GM12878 (cell line): ENCODE results near the gene URB1. TPM values are rescaled to one million over a fixed set of nuclear protein-coding genes. Genes with fewer than 3 reads are reported as not detected.
A peak's percentile ranks its signal among the peaks of the same experiment; 100 is the strongest.

Experiments
- BHLHE40 ChIP-seq, 2 experiments: fragments of 450-650 bp in 1 of 2; IDR thresholded peaks; 2 replicates each; pipeline ENCODE4 v1.6.1; 2011 to 2017; ENCODE audit warnings: low read depth in 2 of 2, borderline replicate concordance in 1 of 2, improper control_type of control experiment in 1 of 2, low read length in 1 of 2, mild to moderate bottlenecking in 1 of 2
- ETV6 ChIP-seq, 2 experiments: fragments of 450-650 bp in 1 of 2; IDR thresholded peaks in 1 of 2; conservative IDR thresholded peaks in 1 of 2; 2 replicates each; pipeline ENCODE4 v1.6.1; 2014; ENCODE audit warnings: antibody characterized with exemption in 1 of 2, borderline replicate concordance in 1 of 2, low read depth in 1 of 2, mild to moderate bottlenecking in 1 of 2, moderate library complexity in 1 of 2
- HDAC6 ChIP-seq: fragments of 200-600 bp; sonication (generic); IDR thresholded peaks from one replicate; pipeline ENCODE4 v1.8.0; 2017; ENCODE audit warnings: antibody characterized with exemption; ENCODE audit not compliant: unreplicated experiment
- NBN ChIP-seq: fragments of 450-650 bp; IDR thresholded peaks from 2 replicates; pipeline ENCODE4 v1.6.1; 2016
- RBBP5 ChIP-seq: fragments of 200-600 bp; sonication (generic); conservative IDR thresholded peaks from 2 replicates; pipeline ENCODE4 v1.6.1; 2016
- RUNX3 ChIP-seq: IDR thresholded peaks from 2 replicates; pipeline ENCODE4 v1.6.1; 2012; ENCODE audit warnings: low read length, inconsistent platforms
- polyA plus RNA-seq, 11 experiments: library from polyadenylated mRNA; depleted of rRNA in 4 of 11; unstranded in 6 of 11; stranded (reverse) in 5 of 11; fragments of >200 nt; fragmentation: Nextera tagmentation in 4 of 11; fragmentation: Illumina TruSeq in 1 of 11; extraction: Ambion mirVana in 4 of 11; extraction: Trizol in 1 of 11; gene quantifications; 1 replicate in 1 of 11; 2 replicates in 10 of 11; pipeline versions ENCODE4 v1.2.1 to v1.2.3, GENCODE V29; 2011 to 2016; ENCODE audit warnings: inconsistent platforms in 2 of 11, missing spikeins in 2 of 11, low read depth in 1 of 11
- total RNA-seq, 4 experiments: library from RNA; depleted of rRNA in 3 of 4; stranded (reverse); fragments of >200 nt in 3 of 4; fragmentation: Illumina TruSeq in 1 of 4; extraction: Trizol in 1 of 4; gene quantifications; 2 replicates each; pipeline versions ENCODE4 v1.2.1 to v1.2.3, GENCODE V29; 2013 to 2021
- TF ChIP-seq, protein P1 (sequence below): fragments of 450-650 bp; IDR thresholded peaks from 2 replicates; pipeline ENCODE4 v1.6.1; 2017; ENCODE audit warnings: antibody characterized with exemption, mild to moderate bottlenecking, moderate library complexity
- TF ChIP-seq, protein P2 (sequence below): fragments of 450-650 bp; IDR thresholded peaks from 2 replicates; pipeline ENCODE4 v1.6.1; 2018; ENCODE audit warnings: borderline replicate concordance, mild to moderate bottlenecking; ENCODE audit not compliant: partially characterized antibody
- TF ChIP-seq, protein P3 (sequence below): IDR thresholded peaks from 2 replicates; pipeline ENCODE4 v1.6.1; 2012; ENCODE audit warnings: mild to moderate bottlenecking, low read depth, low read length
- TF ChIP-seq, protein P4 (sequence below): fragments of 450-650 bp; IDR thresholded peaks from 2 replicates; pipeline ENCODE4 v1.6.1; 2016; ENCODE audit warnings: mild to moderate bottlenecking
- TF ChIP-seq, protein P5 (sequence below): fragments of 450-650 bp; conservative IDR thresholded peaks from 2 replicates; pipeline ENCODE4 v1.6.1; 2017; ENCODE audit warnings: mild to moderate bottlenecking, moderate library complexity
- TF ChIP-seq, protein P6 (sequence below): IDR thresholded peaks from 2 replicates; pipeline ENCODE4 v1.6.1; 2011; ENCODE audit warnings: mild to moderate bottlenecking, low read depth, low read length, moderate library complexity; ENCODE audit not compliant: insufficient replicate concordance

The URB1 gene
- total and polyA plus RNA-seq, 10 of the 15 experiments (the other 5 are each of a cell fraction or from before 2014, with no cell fraction given), result 0.56 to 23.2 (median 8.9) TPM

DNA sequence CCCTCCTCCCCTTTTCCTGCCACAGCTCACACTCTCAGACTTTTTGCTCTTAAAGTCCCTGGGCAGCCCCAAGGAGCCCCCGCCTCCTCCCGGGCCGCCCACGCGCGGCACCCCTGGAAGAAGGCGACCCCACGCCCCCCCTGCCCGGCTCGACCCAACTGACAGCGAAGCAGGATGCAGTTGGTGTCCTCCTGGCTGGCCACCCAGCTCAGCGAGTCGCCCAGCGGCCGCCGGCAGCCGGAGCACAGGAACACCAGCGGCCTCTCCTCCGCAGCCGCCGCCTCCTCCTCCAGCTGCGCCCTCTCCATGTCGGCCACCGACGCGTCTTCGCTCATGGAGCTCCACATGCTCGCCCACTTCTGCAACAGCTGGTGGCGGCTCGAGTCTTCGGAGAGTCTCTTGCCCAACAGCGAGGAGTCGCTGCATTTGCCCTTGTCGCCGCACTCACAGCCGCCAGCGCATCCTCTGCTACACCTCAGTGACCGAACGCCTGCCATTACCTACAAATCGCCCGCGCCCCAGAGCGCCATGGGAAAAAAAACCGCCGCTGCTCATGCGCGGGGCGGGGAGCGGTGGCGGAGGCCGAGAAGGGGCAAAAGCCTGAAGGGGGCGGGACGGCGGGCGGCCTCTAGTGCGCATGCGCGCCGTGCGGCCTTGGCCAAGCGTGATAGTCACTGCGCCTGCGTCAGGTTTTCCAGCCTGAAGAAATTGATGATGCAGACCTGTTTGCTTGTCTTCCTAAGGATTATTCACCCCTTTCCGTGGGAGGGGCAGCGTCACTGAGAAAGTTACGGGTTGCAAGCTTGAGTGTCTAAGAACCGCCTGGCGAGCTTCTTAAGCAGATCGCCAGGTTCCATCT is 114.1 kb downstream of the URB1 start, which contains the start of gene MIS18A (continued):
- TF ChIP-seq, protein P1, sequence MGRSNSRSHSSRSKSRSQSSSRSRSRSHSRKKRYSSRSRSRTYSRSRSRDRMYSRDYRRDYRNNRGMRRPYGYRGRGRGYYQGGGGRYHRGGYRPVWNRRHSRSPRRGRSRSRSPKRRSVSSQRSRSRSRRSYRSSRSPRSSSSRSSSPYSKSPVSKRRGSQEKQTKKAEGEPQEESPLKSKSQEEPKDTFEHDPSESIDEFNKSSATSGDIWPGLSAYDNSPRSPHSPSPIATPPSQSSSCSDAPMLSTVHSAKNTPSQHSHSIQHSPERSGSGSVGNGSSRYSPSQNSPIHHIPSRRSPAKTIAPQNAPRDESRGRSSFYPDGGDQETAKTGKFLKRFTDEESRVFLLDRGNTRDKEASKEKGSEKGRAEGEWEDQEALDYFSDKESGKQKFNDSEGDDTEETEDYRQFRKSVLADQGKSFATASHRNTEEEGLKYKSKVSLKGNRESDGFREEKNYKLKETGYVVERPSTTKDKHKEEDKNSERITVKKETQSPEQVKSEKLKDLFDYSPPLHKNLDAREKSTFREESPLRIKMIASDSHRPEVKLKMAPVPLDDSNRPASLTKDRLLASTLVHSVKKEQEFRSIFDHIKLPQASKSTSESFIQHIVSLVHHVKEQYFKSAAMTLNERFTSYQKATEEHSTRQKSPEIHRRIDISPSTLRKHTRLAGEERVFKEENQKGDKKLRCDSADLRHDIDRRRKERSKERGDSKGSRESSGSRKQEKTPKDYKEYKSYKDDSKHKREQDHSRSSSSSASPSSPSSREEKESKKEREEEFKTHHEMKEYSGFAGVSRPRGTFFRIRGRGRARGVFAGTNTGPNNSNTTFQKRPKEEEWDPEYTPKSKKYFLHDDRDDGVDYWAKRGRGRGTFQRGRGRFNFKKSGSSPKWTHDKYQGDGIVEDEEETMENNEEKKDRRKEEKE, result no peak
- TF ChIP-seq ETV6 (conservative IDR thresholded peaks at IDR 0.05 in 1 of 2, IDR thresholded peaks at IDR 0.05 in 1 of 2; ENCODE audit: borderline replicate concordance in 1 of 2, low read depth in 1 of 2), result no peak
- 0 out of 2 replicates have a peak, but pooled peaks have one; percentile 48 for TF ChIP-seq NBN
- TF ChIP-seq RBBP5, result no peak
- TF ChIP-seq, protein P2, sequence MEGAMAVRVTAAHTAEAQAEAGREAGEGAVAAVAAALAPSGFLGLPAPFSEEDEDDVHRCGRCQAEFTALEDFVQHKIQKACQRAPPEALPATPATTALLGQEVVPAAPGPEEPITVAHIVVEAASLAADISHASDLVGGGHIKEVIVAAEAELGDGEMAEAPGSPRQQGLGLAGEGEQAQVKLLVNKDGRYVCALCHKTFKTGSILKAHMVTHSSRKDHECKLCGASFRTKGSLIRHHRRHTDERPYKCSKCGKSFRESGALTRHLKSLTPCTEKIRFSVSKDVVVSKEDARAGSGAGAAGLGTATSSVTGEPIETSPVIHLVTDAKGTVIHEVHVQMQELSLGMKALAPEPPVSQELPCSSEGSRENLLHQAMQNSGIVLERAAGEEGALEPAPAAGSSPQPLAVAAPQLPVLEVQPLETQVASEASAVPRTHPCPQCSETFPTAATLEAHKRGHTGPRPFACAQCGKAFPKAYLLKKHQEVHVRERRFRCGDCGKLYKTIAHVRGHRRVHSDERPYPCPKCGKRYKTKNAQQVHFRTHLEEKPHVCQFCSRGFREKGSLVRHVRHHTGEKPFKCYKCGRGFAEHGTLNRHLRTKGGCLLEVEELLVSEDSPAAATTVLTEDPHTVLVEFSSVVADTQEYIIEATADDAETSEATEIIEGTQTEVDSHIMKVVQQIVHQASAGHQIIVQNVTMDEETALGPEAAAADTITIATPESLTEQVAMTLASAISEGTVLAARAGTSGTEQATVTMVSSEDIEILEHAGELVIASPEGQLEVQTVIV, result no peak
- peak; percentile 85 for TF ChIP-seq RUNX3
- TF ChIP-seq, protein P3, sequence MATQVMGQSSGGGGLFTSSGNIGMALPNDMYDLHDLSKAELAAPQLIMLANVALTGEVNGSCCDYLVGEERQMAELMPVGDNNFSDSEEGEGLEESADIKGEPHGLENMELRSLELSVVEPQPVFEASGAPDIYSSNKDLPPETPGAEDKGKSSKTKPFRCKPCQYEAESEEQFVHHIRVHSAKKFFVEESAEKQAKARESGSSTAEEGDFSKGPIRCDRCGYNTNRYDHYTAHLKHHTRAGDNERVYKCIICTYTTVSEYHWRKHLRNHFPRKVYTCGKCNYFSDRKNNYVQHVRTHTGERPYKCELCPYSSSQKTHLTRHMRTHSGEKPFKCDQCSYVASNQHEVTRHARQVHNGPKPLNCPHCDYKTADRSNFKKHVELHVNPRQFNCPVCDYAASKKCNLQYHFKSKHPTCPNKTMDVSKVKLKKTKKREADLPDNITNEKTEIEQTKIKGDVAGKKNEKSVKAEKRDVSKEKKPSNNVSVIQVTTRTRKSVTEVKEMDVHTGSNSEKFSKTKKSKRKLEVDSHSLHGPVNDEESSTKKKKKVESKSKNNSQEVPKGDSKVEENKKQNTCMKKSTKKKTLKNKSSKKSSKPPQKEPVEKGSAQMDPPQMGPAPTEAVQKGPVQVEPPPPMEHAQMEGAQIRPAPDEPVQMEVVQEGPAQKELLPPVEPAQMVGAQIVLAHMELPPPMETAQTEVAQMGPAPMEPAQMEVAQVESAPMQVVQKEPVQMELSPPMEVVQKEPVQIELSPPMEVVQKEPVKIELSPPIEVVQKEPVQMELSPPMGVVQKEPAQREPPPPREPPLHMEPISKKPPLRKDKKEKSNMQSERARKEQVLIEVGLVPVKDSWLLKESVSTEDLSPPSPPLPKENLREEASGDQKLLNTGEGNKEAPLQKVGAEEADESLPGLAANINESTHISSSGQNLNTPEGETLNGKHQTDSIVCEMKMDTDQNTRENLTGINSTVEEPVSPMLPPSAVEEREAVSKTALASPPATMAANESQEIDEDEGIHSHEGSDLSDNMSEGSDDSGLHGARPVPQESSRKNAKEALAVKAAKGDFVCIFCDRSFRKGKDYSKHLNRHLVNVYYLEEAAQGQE, result no peak
- no peak for TF ChIP-seq HDAC6
- TF ChIP-seq BHLHE40 (IDR thresholded peaks at IDR 0.05; ENCODE audit: borderline replicate concordance in 1 of 2, low read depth in 2 of 2, low read length in 1 of 2), result peak; percentile 29 to 74; a peak in 2 of 4 replicates
- TF ChIP-seq, protein P4, sequence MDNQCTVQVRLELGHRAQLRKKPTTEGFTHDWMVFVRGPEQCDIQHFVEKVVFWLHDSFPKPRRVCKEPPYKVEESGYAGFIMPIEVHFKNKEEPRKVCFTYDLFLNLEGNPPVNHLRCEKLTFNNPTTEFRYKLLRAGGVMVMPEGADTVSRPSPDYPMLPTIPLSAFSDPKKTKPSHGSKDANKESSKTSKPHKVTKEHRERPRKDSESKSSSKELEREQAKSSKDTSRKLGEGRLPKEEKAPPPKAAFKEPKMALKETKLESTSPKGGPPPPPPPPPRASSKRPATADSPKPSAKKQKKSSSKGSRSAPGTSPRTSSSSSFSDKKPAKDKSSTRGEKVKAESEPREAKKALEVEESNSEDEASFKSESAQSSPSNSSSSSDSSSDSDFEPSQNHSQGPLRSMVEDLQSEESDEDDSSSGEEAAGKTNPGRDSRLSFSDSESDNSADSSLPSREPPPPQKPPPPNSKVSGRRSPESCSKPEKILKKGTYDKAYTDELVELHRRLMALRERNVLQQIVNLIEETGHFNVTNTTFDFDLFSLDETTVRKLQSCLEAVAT, result 0 out of 2 replicates have a peak, but pooled peaks have one; percentile 29
- TF ChIP-seq, protein P5, sequence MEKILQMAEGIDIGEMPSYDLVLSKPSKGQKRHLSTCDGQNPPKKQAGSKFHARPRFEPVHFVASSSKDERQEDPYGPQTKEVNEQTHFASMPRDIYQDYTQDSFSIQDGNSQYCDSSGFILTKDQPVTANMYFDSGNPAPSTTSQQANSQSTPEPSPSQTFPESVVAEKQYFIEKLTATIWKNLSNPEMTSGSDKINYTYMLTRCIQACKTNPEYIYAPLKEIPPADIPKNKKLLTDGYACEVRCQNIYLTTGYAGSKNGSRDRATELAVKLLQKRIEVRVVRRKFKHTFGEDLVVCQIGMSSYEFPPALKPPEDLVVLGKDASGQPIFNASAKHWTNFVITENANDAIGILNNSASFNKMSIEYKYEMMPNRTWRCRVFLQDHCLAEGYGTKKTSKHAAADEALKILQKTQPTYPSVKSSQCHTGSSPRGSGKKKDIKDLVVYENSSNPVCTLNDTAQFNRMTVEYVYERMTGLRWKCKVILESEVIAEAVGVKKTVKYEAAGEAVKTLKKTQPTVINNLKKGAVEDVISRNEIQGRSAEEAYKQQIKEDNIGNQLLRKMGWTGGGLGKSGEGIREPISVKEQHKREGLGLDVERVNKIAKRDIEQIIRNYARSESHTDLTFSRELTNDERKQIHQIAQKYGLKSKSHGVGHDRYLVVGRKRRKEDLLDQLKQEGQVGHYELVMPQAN, result peak; percentile 100
- TF ChIP-seq, protein P6, sequence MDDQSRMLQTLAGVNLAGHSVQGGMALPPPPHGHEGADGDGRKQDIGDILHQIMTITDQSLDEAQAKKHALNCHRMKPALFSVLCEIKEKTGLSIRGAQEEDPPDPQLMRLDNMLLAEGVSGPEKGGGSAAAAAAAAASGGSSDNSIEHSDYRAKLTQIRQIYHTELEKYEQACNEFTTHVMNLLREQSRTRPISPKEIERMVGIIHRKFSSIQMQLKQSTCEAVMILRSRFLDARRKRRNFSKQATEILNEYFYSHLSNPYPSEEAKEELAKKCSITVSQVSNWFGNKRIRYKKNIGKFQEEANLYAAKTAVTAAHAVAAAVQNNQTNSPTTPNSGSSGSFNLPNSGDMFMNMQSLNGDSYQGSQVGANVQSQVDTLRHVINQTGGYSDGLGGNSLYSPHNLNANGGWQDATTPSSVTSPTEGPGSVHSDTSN, result no peak
